Measurements from ENCODE around the gene IL12B.

The IL12B gene

GRCh38 chr5:159332800-159333544 is 2.7 kb upstream of the IL12B start:
- no peak for DNase-seq (ENCODE audit: low read depth, low spot score)
- POLR2A ChIA-PET, result no interaction called here
- TF ChIP-seq CTCF (IDR thresholded peaks at IDR 0.05; ENCODE audit: insufficient read depth, low read length, missing control alignments), result no peak
- no peak overlapping the region for H3K4me3 ChIP-seq (ENCODE audit: low read depth, low read length)
- CTCF ChIA-PET, result interaction anchor here (0.7 to 2.1 kb wide), 7 partner anchors 9 to 655 kb away, joined by 3 to 11 read pairs (median 3); no protein-coding TSS in a partner anchor

GRCh38 chr5:159331093-159331973 is 1.0 kb upstream of the IL12B start:
- TF ChIP-seq CTCF (IDR thresholded peaks at IDR 0.05; ENCODE audit: insufficient read depth, low read length, missing control alignments), result peak; percentile 79
- POLR2A ChIA-PET, result no interaction called here
- no peak for DNase-seq (ENCODE audit: low read depth, low spot score)
- CTCF ChIA-PET, result interaction anchor here (0.7 to 2.1 kb wide), 5 partner anchors 10 to 37 kb away, joined by 3 to 11 read pairs (median 3); no protein-coding TSS in a partner anchor
- peak overlapping the region; percentile 54 for H3K4me3 ChIP-seq (ENCODE audit: low read depth, low read length)

- H3K4me3 ChIP-seq (ENCODE audit: low read depth, low read length), result no peak overlapping the region
- CTCF ChIA-PET, result interaction anchor here (1.1 to 4.8 kb wide), 5 partner anchors 9 to 662 kb away, joined by 4 to 35 read pairs (median 5); no protein-coding TSS in a partner anchor
- no peak for DNase-seq (ENCODE audit: low read depth, low spot score)
- POLR2A ChIA-PET, result no interaction called here
- no peak for TF ChIP-seq CTCF (IDR thresholded peaks at IDR 0.05; ENCODE audit: insufficient read depth, low read length, missing control alignments)
Measured at GRCh38 chr5:159324986-159325385, 5.3 kb downstream of the IL12B start.

GRCh38 chr5:159324102-159324755 is 6.1 kb downstream of the IL12B start:
- POLR2A ChIA-PET, result no interaction called here
- peak; percentile 65 for DNase-seq (ENCODE audit: low read depth, low spot score)
- H3K4me3 ChIP-seq (ENCODE audit: low read depth, low read length), result no peak overlapping the region
- no peak for TF ChIP-seq CTCF (IDR thresholded peaks at IDR 0.05; ENCODE audit: insufficient read depth, low read length, missing control alignments)
- CTCF ChIA-PET, result interaction anchor here (0.9 to 4.8 kb wide), 7 partner anchors 8 to 664 kb away, joined by 3 to 35 read pairs (median 5); no protein-coding TSS in a partner anchor

- POLR2A ChIA-PET, result no interaction called here
- H3K4me3 ChIP-seq (ENCODE audit: low read depth, low read length), result no peak overlapping the region
- no peak for DNase-seq (ENCODE audit: low read depth, low spot score)
- no peak for TF ChIP-seq CTCF (IDR thresholded peaks at IDR 0.05; ENCODE audit: insufficient read depth, low read length, missing control alignments)
- CTCF ChIA-PET, result no interaction called here
Measured at GRCh38 chr5:159322180-159322579, 8.1 kb downstream of the IL12B start.

All from AG04449 (cell line).